CD4-positive, alpha-beta T cell (primary cell): ENCODE measurements around the gene PPP1R17. TPM values are rescaled to one million over a fixed set of nuclear protein-coding genes. Genes with fewer than 3 reads are reported as not detected.

ENCODE experiments used
- ATAC-seq: fragments of 200-7000 bp; cut with Tn5 transposase; one replicate; pipeline ENCODE4 v1.10.0; 2022; ENCODE audit warnings: mild to moderate bottlenecking; ENCODE audit not compliant: poor library complexity
- CTCF ChIA-PET: fragments of 350-600 bp; sonication (Branson Sonifier 250); formaldehyde crosslinking; loops from one replicate; lab custom pipeline; 2021; ENCODE audit warnings: antibody characterized with exemption, inconsistent platforms; lab: Charles Lee
- POLR2A ChIA-PET: fragments of 350-600 bp; sonication (Branson Sonifier 250); formaldehyde crosslinking; loops from one replicate; lab custom pipeline; 2021; ENCODE audit warnings: antibody characterized with exemption, inconsistent platforms; lab: Charles Lee
- DNase-seq, 14 experiments: peaks; one replicate each; pipeline ENCODE4 v3.0.0-alpha.2; 2013 to 2020; ENCODE audit warnings: mixed read lengths in 2 of 14
- H3K27ac ChIP-seq, 2 donors: one replicate each; pipeline versions ENCODE4 v1.5.1 to v1.7.0; 2013; ENCODE audit warnings: low read length in 2 of 2, low read depth in 1 of 2, mild to moderate bottlenecking in 1 of 2
- H3K27me3 ChIP-seq, 2 experiments: 1 replicate in 1 of 2; 2 replicates in 1 of 2; pipeline versions ENCODE4 v1.6.1 to v1.7.0; 2013; ENCODE audit warnings: low read length in 2 of 2, control low read depth in 1 of 2, mild to moderate bottlenecking in 1 of 2, moderate library complexity in 1 of 2; ENCODE audit not compliant: insufficient read depth in 2 of 2, control insufficient read depth in 1 of 2
- H3K36me3 ChIP-seq: one replicate; pipeline ENCODE4 v1.6.1; 2013; ENCODE audit warnings: low read length, control low read depth; ENCODE audit not compliant: insufficient read depth
- H3K4me1 ChIP-seq: one replicate; pipeline ENCODE4 v1.6.1; 2013; ENCODE audit warnings: low read length, control low read depth; ENCODE audit not compliant: insufficient read depth
- H3K4me3 ChIP-seq: one replicate; pipeline ENCODE4 v1.5.1; 2013; ENCODE audit warnings: mild to moderate bottlenecking, low read length, moderate library complexity
- H3K9me3 ChIP-seq, 2 experiments: 1 replicate in 1 of 2; 2 replicates in 1 of 2; pipeline versions ENCODE4 v1.6.1 to v1.7.0; 2013; ENCODE audit warnings: low read length in 2 of 2, mild to moderate bottlenecking in 2 of 2, control low read depth in 1 of 2, moderate library complexity in 1 of 2; ENCODE audit not compliant: control insufficient read depth in 1 of 2, insufficient read depth in 1 of 2
- H3K27ac Mint-ChIP-seq: one replicate; pipeline ENCODE4 v1.8.0; 2020; ENCODE audit warnings: mixed read lengths
- H3K27me3 Mint-ChIP-seq: one replicate; pipeline ENCODE4 v1.8.0; 2021; ENCODE audit warnings: mixed read lengths
- H3K36me3 Mint-ChIP-seq: one replicate; pipeline ENCODE4 v1.8.0; 2021; ENCODE audit warnings: low read depth, mixed read lengths
- H3K4me1 Mint-ChIP-seq: one replicate; pipeline ENCODE4 v1.8.0; 2021; ENCODE audit warnings: low read depth, mixed read lengths
- H3K4me3 Mint-ChIP-seq: one replicate; pipeline ENCODE4 v1.8.0; 2020; ENCODE audit warnings: mild to moderate bottlenecking, mixed read lengths
- H3K9me3 Mint-ChIP-seq: one replicate; pipeline ENCODE4 v1.8.0; 2020; ENCODE audit warnings: mixed read lengths
- CTCF ChIP-seq: fragments of 200-600 bp; IDR thresholded peaks from one replicate; pipeline ENCODE4 v1.8.0; 2022; ENCODE audit warnings: antibody characterized with exemption, mild to moderate bottlenecking
- intact Hi-C, 2 experiments: fragments of 100-400 bp; cut with DNase I in 1 of 2; cut with micrococcal nuclease in 1 of 2; formaldehyde crosslinking; loops; one replicate each; pipeline versions ENCODE4 v1.15.1 to v1.9.0; 2023 to 2025; cut with DNase I, micrococcal nuclease
- total RNA-seq, 174 experiments: library from RNA in 2 of 174; stranded (reverse) in 2 of 174; gene quantifications; one replicate each; pipeline ENCODE4 v1.2.3 and lab custom pipeline; 2021 to 2026

Gene PPP1R17
- total RNA-seq, 2 experiments from 2014 or later = not detected

DNA sequence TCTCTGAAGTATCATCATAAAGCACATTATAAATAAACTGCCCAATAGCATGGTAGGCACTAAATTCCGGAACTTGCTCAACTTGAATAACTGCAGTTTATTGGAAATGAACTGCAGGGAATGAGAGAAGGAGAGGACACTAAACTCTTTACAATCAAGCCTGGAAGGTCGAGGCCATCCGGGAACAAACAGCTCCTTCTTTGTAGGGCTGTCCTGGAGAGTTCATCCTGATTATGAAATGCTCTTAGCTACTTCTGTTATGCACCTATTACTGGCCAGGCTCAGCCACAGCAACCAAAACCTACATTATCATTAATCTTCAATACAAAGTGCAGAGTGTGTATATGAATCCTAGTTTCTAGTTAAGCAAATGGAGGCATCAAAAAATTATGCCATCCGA lies 64.7 kb downstream of the PPP1R17 start:
- Histone ChIP-seq H3K27me3 (no peaks in the 10 kb centered on the region), H3K4me3 (no peak overlapping the region), H3K9me3 (no peaks in the 10 kb centered on the region), H3K27ac (no peak overlapping the region), H3K4me1 (no peaks in the 10 kb centered on the region), H3K36me3 (no peaks in the 10 kb centered on the region)
- CTCF ChIA-PET = no interaction called here
- no peak for TF ChIP-seq CTCF
- POLR2A ChIA-PET = no interaction called here
- intact Hi-C loops = no loop called here
- Mint-ChIP-seq H3K9me3 (no peaks in the 10 kb centered on the region), H3K4me3 (no peak overlapping the region), H3K27me3 (peaks cover 9% of the 10 kb centered on the region), H3K36me3 (no peaks in the 10 kb centered on the region), H3K27ac (no peak overlapping the region), H3K4me1 (no peaks in the 10 kb centered on the region)
- DNase-seq = no peak
- ATAC-seq = no peak

Other genes with a start within 250 kb of the PPP1R17 start
- gene ITPRID1, start 173.1 kb upstream of the PPP1R17 start, total RNA-seq = not detected